Measurements from ENCODE around the gene RBM23.
A peak's percentile ranks its signal among the peaks of the same experiment; 100 is the strongest.
"Not testable (repeated sequence)": the region's sequence is repeated elsewhere in the genome, so short reads cannot be mapped to it uniquely, and the experiment has no call there.

The RBM23 gene

GRCh38 chr14:22860377-22860776 lies 58.6 kb downstream of the RBM23 start:
- DNase-seq = not testable (repeated sequence)

DNA sequence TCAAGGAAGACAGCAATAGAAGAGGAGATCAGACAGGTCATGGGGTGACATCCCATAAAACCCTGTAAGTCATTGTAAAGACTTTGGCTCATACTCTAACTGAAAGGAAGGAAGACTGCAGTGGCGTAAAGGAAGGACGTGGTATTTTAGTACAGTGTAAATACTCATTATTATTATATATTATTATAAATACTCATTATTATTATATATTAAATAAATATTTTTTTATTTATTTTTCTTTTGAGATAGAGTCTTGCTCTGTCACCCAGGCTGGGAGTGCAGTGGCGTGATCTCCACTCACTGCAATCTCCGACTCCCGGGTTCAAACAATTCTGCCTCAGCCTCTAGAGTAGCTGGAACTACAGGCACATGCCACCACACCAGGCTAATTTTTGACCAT lies 62.5 kb downstream of the RBM23 start:
- DNase-seq = no peak

DNA sequence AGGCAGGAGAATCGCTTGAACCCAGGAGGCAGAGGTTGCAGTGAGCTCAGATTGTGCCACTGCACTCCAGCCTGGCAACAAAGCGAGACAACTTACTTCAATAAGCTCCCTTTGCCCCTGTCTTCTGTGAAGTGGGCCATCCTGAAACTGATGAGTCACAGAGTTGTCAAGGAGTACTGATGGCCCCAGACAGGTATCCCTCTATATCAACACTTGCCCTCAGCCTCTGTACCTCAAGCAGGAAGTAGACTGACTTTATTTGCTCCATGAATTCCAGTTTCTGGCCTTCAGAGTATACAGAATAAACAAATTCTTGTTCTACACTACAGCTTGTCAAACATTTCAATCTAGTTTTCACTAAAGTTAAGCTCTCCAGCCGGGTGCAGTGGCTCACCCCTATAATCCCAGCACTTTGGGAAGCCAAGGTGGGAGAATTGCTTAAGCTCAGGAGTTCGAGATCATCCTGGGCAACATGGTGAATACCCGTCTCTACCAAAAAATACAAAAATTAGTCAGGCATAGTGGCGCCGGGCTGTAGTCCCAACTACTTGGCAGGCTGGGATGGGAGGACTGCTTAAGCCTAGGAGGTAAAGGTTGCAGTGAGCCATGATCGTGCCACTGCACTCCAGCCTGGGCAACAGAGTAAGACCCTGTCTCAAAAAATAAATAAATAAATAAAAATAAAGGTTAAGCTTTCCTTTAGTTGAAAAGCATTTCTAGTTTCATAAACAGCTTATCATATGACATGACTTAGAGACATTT lies 63.8 kb downstream of the RBM23 start:
- no peak for DNase-seq

GRCh38 chr14:22854296-22854695 lies 64.7 kb downstream of the RBM23 start:
- not testable (repeated sequence) for DNase-seq

- DNase-seq = peak; percentile 80
Measured at GRCh38 chr14:22852940-22853767, 65.8 kb downstream of the RBM23 start.

DNA sequence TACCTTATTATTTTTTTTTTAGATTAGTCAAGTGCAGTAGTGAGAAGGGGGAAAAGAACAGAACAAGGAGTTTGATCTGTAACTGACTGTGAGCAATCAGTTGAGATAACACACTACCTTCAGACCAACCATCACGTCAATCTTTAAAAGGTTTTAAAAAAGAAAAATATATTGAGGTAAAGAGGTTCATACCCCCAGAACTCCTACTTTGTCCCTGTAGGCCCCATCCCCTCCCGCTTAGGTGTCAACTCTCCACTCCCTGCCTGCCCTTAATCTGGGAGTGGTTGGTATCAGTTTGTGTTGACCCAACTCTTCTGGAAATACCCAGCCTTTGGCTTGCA lies 66.4 kb downstream of the RBM23 start:
- no peak for DNase-seq

DNA sequence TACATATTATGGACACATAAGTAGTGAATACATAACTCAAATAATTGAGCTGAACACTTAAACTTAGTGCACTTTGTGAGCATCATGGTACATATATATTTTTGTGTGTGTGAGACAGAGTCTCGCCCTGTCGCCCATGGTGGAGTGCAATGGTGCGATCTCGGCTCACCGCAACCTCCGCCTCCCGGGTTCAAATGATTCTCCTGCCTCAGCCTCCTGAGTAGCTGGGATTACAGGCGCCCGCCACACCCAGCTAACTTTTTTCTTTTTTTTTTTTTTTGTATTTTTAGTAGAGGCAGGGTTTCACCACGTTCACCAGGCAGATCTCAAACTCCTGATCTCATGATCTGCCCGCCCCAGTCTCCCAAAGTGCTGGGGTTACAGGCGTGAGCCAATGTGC lies 66.8 kb downstream of the RBM23 start:
- DNase-seq = not testable (repeated sequence)

DNA sequence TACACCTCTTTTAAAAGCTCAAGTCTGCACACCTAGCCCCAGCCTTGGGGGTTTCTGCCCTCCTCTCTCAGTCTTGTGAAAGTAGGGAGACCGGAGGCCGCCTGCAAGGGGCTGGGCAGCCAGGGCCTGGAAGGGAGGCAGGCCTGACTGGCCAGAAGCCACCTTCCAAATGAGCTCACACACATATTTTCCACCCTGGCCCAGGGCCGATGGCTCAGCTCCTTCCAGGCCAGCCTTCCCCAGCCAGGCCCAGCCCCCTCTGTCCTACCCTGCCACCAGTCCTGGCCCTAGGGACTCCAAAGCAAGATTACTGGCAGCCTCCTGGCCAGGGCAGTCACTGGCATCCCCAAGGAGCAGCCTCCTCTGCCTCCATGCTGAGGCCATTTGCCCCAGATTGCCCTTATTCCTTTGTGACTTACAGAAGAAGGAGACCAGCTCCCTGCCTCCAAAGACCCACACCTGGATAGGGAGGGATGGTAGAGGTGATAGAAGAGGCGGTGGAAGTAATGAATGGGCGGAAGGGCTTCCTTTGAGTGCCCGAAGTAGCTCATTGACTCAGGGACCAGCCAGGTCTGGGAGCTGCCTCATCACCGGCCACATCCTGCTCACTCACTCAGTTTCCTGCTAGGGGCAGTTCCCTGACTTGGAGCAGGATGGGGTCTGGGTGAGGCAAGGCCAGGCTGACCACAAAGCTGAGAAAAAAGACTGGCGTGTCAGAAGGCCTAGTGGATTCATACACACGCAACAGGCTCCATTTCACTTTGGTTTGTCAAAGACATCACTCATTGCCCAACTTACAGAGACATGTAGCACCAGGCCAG lies 67.8 kb downstream of the RBM23 start:
- no peak for DNase-seq

GRCh38 chr14:22849212-22849819 lies 69.6 kb downstream of the RBM23 start:
- no peak for DNase-seq

DNA sequence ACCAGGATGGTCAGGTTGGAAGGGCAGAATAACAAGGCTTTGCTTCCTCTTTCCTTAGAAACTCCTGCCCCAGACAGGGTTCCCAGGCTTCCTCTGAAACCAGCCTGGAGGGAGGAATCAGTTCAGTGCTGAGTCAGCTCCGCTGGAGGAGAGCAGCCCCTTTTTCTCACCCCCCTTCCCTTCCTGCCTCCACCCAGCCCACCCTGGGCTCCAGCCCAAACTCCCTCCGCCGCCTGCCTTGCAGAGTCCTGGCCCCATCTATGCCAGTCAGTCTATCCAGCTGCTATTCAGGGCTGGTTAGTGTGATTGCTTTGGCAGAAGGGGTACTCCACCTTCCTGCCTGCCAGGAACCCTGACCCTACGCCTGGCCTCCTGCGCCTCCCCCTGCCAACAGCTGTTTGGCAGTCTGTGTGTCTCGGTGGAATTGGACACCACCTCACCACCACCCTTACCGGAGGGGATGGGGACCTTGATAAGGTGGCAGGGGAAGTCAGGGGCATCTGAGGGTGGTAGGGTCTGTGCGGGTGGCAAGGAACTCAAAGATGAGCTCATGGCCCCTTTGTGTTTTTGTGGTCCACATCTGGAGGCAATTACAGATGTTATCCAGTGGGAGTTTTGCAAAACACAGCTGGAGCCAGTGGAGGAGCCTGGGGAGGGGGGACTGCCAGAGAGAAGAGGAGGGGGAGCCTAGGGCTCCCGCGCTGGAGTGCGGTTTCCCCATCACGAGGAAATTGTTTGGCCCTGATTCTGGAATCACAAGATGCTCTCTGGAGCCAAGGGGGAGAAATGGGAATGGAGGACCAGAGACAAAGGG lies 70.4 kb downstream of the RBM23 start:
- peak; percentile 25 for DNase-seq

DNA sequence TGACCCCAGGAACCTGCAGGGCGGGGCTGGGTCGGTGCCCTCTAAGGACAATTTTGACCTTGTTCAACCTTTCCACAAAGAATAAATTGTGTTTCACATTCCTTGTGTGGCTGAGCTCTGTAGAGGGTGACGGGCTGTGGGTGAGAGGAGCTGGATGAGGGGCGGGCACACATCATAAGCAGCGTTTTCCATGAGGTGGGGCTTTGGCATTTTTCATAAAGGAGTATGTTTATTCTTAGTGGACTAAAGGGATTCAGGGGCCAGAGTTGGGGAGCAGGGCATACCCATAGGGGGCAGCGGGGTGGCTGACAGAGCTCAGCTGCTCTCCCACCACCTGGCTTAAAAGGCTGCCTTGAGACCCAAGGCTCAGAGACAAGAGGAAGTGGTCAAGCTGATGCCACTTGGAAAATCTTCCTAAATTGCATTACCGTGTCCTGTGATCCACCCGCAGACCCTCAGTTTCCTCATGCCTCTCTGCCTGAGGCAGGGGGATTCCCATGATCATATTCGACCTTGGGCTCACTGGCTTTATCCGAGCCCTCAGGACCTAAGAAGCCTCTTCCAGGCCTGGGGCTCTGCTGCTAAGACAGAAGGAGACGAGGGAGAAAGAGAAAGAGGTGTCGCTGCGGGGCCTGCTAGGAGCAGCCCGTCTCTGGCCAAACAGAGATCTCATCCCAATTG lies 71.1 kb downstream of the RBM23 start:
- no peak for DNase-seq

DNA sequence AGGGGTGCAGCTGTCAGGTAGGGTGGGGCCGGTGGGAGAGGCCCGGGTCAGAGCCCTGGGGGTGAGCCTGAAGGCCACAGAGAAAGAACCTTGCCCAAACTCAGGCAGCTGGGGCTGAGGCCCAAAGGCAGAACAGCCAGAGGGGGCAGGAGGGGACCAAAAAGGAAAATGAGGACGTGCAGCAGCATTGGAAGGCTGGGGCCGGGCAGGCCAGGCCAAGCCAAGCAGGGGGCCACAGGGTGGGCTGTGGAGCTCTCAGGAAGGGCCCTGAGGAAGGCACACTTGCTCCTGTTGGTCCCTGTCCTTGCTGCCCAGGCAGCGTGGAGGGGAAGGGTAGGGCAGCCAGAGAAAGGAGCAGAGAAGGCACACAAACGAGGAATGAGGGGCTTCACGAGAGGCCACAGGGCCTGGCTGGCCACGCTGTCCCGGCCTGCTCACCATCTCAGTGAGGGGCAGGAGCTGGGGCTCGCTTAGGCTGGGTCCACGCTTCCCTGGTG lies 72.1 kb downstream of the RBM23 start:
- no peak for DNase-seq

DNA sequence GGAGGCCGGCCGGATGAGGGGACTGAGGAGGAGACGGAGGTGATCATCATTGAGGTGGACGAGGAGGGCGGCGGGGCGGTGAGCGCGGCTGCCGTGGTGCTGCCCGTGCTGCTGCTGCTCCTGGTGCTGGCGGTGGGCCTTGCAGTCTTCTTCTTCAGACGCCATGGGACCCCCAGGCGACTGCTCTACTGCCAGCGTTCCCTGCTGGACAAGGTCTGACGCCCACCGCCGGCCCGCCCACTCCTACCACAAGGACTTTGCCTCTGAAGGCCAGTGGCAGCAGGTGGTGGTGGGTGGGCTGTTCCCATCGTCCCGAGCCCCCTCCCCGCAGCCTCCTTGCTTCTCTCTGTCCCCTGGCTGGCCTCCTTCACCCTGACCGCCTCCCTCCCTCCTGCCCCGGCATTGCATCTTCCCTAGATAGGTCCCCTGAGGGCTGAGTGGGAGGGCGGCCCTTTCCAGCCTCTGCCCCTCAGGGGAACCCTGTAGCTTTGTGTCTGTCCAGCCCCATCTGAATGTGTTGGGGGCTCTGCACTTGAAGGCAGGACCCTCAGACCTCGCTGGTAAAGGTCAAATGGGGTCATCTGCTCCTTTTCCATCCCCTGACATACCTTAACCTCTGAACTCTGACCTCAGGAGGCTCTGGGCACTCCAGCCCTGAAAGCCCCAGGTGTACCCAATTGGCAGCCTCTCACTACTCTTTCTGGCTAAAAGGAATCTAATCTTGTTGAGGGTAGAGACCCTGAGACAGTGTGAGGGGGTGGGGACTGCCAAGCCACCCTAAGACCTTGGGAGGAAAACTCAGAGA lies 72.9 kb downstream of the RBM23 start:
- DNase-seq = no peak

DNA sequence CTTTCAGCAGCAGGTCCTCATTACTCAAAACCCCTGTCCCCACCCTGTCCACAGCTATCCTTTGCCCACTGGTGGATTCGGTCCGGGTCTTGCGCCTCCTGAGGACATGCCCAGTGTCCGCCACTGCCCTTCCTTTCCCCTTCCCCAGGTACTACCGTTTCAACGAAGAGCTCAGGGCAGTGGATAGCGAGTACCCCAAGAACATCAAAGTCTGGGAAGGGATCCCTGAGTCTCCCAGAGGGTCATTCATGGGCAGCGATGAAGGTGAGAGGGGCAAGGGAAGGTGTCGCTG lies 73.9 kb downstream of the RBM23 start:
- DNase-seq = no peak

GRCh38 chr14:22844221-22845102 lies 74.5 kb downstream of the RBM23 start:
- no peak for DNase-seq
